Measurements from ENCODE around the gene RPS8.
"Not testable (repeated sequence)": the region's sequence is repeated elsewhere in the genome, so short reads cannot be mapped to it uniquely, and the experiment has no call there.

RPS8 gene

DNA sequence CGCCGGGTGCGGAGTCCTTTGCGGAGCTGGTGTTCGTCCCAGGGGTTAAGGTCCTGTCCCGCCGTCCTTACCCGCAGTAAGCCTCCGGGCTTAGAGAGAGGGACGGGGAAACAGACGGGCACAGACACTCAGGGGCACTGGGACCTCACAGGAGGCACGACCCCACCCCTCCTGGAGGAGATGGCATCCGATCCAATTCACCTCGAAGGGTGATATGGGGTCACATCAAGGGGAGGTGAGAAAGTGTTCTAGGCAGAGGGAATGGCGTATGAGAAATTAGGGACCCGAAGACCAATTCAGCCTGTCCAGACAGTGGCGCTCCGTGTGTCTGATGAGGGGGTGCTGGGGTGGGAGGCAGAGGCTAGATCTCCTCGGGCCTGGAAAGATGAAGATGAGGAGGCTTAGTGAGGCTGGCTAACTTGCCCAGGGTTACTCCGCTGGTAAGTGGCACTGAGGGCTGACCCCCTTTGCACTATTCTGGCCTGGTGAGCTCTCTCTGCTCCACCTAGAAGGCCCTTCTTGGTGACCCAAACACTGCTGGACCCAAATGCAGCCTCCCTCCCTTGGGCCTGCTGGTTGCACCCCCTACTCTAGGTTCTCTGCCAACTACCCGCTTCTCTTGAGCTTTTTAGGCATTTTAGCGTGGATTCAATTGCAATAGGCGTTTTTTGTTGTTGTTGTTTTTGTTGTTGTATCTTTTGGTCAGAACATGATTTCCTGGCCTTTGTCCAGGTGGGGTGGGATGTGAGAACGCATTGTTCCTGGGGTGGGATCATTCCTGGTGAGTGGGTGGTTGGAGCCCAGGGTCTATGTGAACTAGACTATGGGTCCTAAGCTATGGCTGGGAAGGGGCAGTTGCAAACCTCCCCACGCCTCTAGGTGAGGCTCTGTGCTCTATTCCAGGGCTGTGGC lies 45.2 kb downstream of the RPS8 start:
- no peak for DNase-seq (ENCODE audit: low read depth in 2 of 2)

DNA sequence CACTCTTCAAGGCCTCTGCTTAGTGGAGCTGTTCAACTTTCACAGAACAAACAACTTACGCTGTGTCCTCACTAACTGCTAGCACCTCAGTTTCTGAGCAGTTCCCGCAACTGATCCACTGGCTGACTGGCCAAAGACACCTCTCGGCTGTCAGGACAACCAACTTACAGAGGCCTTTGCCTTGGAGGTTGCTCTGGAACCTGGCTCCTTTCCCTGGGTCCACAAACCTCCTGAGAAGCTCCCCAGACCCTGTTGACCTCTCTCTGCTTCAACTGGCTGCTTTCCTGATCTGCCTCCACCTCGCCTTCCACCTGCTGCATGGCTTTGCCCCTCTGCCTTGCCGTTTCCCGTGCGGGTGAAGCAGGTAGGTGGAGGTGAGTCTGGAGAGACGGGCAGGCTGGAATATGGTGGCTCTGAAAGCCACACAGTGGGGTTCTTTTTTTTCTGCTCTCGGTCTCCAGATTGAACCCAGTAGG lies 45.9 kb downstream of the RPS8 start:
- DNase-seq (ENCODE audit: low read depth in 2 of 2) = no peak

DNA sequence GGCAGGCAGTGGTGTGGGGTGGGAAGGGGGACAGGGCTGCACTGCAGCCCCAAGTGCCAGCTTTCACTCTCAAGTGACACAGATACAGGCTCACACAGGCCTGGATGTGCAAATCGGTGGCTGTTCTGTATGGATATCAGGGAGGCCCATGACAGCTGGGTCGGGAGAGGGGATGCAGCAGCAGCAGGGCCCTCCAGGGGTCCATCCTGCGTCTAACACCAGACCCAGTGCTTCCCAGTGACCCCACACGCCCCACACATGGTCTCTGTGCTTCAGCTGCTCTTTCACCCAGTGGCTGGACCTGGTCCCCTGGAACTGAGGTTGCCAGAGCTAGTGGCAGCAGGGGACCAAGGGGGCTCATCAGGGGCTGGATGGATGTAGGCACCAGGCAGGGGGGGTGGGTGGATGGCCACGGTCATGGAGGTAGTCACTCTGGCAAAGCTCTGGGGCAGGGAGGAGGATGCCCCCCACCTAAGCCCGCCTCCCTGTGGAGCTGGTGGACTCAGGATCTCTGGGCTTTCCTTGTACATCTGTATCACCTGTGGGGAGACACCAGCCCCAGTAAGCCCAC lies 46.9 kb downstream of the RPS8 start:
- DNase-seq (ENCODE audit: low read depth in 2 of 2) = no peak

DNA sequence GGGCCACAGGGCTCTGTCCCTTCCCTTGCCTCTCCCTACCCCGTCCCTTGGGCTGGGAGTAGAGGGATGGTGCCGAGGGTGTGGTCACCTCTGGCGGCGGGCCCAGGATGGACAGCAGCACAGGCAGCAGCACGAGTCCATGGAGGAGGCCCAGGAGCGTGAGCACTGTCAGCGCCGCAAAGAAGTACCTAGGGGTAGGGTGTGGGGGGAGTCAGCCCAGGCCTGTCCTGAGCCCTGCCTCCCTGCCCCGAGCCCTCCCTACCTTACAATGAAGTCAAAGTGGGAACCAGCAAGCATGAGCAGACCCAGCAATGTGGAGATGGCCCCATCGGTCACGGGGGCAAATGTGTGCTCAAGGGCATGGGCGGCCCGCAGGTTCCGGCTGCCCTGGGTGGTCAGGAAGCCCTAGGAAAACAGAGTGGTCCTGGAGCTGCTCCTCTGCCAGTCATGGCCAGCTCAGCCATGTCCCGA lies 47.7 kb downstream of the RPS8 start:
- no peak for DNase-seq (ENCODE audit: low read depth in 2 of 2)

DNA sequence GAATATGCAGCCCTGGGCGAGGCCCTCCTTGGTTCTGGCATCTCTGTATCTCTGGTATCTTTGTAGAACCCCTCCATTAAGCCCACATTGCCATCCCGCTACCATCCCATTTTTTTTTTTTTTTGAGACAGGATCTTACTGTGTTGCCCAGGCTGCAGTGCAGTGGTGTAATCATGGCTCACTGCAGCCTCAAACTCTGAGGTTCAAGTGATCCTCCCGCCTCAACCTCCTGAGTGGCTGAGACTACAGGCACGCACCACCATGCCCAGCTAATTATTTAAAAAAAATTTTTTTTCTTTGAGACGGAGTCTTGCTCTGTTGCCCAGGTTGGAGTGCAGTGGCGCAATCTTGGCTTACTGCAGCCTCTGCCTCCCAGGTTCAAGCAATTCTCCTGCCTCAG lies 49.1 kb downstream of the RPS8 start:
- DNase-seq (ENCODE audit: low read depth in 2 of 2) = not testable (repeated sequence)

DNA sequence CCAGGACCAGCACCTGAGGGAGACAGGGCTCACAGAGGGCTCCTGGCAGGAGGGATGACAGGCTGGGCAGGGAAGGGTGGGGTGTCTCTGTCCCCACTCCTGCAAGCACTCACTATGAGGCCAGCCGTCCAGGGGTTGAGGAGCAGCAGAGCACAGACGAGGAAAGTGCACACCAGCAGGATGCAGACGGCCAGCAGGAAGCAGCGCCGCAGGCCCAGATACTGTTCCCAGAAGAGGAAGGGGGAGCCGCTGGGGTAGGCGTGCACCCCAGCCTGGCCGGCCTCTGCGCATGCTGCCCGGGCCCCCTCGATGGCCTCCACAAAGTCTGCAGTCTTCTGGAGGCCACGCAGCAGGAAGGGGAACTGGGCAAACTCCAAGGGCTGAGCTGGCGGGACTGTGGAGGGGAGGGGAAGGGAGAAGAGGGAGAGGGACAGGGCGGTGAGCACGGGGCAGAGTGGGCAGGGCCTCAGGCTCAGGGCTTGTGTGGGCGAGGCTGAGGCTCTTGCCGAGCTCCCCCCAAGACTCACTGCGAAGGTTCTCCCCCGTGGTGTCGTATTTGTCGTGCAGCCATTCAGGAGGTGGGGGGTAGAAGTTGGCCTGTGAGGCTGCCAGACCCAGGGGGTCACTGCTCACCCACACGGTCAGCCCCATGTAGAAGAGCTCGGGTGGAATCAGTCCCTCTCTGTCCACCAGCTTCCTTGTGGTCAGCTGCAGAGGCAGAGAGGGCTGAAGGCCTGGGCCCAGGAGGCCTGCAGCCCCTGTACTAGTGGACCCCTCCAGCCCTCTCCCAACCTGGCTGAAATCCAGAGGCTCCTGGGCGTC lies 51.2 kb downstream of the RPS8 start:
- DNase-seq (ENCODE audit: low read depth in 2 of 2) = no peak

DNA sequence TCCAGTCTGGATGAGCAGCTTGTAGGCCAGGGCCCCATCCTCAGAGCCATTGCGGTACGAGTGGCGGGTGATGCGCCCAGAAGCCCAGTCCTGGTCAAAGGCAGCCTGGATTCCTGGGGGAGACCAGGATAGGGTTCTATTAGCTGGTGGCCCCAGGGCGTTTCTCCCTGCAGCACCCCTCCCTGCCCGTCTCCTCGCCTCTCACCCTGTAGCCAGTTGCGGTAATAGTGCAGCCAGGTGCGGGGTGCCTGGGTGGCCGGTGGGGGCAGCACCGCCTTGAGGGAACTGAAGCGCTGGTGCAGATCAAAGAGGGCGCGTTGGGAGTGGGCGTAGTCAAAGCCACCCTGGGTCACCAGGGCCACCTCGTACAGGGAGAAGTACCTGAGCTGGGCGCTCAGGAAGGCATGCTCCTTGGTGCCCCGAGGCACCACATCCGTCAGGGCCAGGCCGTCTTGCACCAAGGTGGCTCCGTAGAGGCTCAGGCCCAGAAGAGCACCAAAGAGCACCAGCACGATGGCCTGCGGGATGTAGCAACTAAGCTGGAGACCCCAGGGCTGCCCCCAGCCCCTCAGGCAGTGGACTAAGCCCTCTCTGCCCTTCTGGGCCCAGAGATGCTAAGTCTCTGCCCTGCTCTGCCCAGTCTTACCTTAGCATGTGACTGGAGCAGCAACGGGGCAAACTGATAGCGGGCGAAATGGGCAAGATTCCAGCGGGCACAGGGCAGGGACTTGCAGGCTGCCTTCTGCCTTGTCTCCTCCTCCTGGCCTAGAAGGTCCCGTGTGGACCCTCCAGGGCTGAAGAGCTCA lies 52.1 kb downstream of the RPS8 start:
- DNase-seq (ENCODE audit: low read depth in 2 of 2) = no peak

DNA sequence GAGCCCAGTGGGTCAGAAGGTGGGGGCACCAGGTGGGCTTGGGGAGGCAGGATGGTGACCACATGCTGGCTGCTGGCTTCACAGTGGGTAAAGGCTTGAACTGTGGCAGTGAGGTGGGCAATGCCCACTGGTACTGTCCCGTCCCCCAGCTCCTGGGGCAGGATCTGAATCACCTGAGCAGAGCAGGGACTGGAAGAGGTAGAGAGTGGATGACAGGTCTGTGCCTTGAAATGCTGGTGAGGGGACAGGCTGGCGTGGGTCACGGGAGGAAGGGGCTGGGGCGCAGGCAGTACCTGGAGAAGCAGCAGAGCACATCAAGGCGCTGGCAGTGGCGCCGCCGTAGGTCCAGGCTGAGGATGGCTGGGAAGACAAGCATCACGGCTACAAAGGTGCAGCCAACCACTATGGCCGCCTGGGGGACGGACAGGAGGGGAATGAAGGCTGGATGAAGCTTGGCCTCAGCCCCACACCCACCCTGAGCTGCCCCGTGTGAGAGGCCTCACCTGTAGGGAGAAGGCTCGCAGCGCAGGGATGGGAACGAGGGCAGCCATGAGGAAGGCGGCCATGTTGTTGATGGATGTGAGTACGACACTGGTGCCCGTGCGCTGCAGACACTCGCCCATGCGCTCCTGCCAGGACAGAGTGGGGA lies 52.8 kb downstream of the RPS8 start:
- no peak for DNase-seq (ENCODE audit: low read depth in 2 of 2)
